Measurements from ENCODE around the gene NEDD4L. TPM values are rescaled to one million over a fixed set of nuclear protein-coding genes. Genes with fewer than 3 reads are reported as not detected.

The NEDD4L gene
- total RNA-seq, 1 donor from 2014 or later: 55.3 TPM

DNA sequence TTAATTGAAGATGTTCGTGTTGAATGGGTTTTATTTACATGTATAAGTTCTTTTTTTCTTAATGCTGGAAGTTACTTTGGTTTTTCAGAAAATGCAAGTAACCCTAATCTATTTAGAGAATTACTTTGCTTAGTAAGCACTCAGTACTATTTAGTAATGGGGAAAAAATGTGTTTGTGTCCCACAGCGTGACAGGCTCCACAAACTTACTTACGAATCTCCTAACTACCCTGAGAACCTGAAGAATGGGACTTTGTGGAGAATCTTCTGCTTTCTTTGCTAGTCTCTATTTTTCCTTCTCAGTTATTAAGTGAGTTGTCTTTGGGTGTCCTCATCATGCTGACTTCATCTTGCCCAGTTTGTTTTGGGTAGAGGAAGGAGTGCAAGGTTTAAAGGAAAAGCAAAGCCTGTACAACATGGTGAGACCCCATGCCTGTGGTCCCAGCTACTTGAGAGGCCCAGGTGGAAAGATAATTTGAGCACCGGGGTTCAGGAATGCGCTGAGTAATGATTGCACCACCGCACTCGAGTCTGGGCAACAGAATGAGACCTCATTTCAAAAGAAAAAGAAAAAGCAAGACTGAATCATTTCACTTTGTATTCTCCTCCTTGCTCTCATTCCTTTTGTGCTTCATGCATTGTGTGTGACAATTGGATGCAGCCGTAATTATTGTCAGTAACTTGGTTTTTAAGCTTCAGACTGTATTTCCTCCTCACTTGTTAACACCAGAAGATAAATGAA is 10.2 kb downstream of the NEDD4L start:
- no peak for DNase-seq

DNA sequence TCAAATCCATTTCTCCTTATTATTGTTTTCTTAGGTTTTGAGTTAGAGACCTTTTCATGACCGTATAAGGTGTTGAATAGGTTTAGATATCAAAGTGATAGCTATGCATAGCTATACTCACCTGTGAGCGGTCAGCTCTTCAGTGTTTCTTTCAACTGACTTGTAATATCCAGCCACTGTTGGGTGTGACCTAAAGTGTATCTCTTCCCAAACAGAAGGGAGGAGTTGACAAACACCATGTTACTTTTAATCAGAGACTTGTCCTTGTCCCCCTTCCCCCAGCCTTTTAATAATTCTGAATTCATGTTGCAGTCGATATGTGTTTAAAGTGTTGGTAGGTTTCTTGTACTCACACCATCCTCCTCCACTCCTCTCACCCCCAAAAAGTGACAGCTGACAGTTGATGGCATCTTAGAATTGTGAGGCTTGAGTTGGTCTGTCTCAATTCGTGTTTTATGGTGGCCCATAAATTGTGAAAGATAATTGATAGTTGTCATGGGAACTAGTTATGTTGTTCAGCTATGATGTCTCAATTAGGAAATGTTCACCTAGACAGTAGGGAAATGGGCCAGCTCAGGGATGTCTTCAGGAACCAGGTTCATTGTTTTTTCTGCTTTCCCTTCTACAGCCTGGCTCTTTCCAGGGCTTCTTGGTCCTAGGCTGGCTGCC is 12.0 kb downstream of the NEDD4L start:
- DNase-seq: no peak

DNA sequence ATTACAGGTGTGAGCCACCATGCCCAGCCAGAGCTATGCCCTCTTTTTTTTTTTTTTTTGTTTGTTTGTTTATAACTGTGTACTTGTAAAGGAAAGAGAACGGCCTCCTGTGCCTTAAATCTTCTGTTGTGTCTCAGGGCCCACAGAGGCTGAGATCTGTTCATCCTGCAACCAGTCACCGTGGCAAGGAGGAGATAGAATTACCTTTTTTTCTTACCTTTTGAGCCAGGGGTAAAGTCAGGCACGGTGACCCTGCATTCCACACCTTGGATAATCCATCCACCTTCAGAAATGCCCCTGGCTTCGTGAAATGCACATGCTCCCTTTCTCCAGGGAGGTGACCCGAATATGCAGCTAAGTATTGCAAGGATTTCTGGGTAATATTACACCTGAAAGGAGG is 12.8 kb downstream of the NEDD4L start:
- no peak for DNase-seq

DNA sequence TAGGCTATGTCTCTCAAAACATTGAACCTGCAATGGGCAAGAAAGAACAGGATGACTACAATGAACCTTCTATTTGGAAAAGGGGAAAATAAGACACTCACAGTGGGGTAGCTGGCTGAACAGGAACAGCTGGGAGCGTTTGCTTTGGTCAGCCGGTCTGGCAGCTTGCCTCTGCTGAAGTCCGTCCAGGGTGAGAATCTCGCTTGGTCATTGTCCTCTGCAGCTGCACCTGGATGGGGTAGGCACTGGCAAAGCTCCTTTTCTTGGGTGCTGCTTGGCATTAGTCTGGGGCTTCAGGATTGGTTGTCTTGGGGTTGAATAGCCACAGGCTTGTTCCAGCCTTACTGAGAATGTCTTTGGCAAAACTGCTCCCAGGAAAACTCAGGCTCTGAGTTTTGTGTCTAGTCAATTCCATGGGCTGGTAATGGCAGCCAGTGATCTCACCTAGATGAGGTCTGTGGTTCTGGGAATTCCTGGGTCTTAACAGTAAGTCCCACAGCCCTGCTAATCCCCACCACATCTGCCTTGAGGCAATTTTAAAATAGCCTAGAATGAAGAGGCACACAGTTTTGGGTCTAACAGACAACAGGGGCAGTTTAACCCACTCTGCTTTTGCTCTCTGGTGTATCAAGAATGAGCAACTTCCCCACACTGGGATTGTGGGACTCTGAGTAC is 13.4 kb downstream of the NEDD4L start:
- DNase-seq: no peak

DNA sequence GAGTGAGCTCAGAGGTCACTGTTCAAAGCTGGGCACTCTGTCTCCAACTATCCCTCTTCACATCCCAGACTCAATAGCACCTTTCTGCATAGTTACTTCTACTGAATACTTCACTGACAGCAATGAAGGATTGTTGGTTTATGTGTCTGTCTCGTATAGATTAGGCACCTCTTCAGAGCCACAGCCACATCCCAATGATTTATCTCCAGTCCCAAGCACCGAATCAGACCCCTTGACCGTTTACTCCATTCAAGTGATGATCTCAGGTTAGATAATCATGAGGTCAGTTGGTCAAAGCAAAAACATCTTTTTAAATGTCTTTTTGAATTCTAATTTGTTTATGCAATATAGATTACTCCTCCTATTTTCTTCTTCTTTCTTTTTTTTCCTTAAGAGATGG is 14.7 kb downstream of the NEDD4L start:
- DNase-seq: no peak

DNA sequence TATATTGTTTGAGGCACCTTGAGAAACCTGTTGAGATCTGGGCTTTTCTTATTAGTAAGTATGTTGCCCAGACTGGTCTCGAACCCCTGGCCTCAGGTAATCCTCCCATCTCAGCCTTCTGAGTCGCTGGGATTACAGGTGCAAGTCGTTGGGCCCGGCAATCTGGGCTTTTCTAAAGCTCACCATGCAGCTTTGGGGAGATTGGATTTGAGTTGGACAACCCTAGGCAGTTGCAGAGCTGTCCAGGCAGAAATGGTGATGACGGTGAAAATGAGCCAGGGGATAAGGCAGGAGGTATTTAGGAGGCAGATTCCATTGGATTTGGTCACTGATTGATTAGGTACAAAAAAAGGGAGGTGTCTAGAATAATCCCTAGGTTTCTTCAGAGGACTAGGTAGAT is 16.2 kb downstream of the NEDD4L start:
- DNase-seq: no peak

DNA sequence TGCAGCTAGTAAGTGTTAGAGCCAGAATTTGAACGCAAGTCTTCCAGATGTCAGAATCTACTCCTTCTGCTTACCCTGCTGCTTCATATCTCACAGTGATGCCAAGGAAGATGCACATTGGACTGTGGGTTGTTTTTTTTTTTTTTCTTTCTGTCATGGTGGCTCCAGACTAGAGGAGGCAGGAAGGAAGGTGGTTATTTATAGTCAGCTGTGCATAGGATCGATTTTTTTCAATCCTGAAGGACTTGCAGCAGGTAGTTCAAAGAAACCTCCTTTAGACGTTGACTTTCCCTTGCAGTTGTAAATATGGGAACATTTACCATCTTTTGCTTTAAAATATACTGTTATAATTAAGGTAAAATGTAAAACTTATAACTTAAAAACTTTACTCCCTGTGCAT is 17.3 kb downstream of the NEDD4L start:
- no peak for DNase-seq

DNA sequence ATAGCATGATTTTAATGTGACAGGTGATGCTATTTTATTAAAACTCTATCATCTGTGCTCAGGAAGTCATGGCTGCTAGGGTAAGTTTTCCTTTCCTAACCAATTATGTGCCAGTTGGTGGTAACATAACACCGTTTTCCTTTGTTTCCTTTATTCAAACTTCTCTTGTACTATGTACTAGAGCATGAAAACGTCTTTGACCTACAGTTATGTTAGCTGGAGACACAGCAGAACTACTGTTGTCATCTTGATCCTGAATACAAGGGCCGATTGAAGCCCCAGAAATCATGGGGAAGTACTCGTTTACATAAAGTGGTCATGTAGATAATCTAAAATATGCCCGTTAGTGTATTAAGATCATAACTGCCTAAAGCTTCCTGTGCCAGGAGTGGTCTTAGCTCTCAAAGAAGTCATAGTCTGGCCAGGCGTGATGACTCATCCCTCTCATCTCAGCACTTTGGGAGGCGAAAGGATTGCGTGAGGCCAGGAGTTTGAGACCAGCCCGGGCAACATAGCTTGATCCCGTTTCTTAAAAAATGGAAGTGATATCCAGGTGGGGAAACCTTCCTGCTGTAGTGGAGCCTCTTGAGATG is 20.5 kb downstream of the NEDD4L start:
- no peak for DNase-seq

DNA sequence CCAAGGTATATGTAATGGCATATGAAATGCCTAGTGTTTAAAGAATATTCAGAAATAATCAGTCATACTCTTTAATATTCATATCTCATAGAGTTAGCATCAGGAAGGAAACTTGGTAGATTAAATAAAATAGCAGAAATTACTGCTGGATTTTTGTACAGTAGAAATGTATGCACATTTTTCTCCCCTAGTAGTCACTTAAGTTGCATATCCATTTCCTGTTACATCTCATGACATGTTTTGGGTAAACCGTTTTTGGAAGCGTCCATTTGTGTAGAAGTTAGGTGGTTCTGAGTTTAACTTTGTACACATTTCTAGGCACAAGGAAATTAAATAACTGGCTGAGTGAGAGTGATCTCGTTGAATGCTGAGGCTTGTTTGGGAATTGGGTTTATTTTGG is 21.9 kb downstream of the NEDD4L start:
- DNase-seq: no peak

DNA sequence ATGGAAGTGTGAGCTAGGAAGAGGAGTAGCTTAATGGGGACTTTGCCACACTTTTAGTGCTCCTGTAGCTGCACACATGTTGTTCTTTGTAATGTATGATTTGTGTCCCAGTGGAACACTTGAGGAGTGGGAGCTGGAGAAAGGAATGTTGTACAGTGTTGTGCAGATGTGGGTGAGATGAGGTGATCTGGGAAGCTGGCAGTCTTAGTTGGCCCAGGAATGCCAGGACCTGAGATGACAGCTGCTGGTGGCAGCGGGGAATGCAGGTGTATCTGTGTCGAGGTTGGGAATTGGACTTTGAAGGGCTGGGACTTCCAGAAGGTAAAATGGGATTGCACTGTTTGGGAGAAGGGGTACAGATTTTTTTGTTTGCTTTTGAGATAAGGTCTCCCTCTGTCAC is 23.6 kb downstream of the NEDD4L start:
- no peak for DNase-seq

DNA sequence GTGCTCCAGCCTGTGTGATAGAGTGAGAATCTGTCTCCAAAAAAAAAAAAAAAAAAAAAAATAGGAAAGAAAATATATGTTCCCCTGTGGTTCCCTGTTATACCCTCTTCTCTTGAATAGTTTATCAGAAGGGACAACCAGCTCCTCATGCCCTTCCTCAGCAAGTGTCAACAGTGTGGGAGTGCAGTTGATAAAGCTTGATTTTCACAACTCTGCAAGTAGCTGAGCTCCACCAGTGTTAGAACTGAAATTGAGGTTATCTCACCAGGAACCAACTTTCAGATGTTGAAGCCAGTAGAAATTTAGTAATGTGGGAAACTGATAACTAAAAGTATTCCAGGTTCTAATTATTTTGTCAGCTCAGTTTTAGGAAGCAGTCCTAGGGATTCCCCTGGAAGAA is 25.1 kb downstream of the NEDD4L start:
- DNase-seq: no peak

DNA sequence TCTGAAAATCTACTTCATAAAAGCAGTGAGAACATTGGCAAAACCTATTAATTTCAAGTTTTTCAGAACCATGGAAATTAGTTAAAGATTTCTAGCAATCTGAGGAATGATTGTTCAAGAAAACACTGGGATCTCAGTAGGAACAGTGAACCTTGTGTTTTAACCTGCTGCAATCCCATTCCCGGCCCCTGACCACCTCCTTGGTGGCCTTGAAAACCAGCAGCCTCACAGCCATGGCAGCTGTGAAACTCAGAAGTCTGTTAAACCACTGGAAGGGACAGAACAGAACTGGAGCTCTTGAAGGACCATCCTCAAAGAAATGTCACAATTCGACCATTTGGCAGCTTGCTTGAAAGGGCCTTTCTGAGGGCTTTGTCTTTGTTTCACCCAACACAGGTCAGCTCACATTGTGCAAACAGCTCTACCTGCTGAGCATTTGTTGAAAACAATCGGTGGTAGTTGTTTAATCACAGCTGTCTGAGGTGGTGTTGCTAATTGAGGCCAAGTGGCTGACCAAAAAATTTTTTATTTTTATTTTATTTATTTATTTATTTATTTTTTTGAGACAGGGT is 25.8 kb downstream of the NEDD4L start:
- no peak for DNase-seq

DNA sequence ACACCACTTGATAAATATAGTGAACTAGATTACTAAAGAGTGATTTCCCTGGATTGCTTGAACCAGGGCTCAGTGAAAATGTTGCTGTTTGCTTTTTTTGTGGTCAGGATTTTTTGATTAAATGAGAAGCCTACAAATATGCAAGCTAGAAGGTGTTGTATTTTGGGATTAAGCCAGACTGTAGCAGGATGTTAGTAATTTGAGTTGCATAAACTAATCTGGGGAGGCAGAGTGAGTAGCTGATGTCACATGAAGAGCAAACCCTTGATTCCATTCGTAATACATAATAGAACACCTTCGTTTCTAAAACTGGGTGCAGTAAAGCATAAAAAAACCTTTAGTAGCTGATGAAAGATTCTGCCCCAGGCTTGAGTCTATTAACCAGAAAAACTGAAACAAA is 32.0 kb downstream of the NEDD4L start:
- no peak for DNase-seq

DNA sequence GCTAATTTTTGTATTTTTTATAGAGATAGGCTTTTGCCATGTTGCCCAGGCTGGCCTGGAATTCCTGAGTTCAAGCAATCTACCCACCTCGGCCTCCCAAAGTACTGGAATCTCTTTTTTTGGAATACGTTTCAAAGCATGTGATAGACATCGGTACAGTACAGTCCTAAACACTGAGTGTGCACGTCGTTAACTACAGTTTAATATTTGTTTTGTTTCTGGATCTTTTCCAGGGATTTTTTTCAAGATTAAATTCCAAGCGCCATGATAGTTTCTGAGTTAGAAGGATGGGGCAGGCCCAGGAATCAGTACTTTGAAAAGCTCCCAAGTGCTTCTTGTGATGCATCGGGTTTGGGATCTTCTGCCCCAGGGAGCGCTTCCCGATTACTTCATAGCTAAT is 33.3 kb downstream of the NEDD4L start:
- no peak for DNase-seq

DNA sequence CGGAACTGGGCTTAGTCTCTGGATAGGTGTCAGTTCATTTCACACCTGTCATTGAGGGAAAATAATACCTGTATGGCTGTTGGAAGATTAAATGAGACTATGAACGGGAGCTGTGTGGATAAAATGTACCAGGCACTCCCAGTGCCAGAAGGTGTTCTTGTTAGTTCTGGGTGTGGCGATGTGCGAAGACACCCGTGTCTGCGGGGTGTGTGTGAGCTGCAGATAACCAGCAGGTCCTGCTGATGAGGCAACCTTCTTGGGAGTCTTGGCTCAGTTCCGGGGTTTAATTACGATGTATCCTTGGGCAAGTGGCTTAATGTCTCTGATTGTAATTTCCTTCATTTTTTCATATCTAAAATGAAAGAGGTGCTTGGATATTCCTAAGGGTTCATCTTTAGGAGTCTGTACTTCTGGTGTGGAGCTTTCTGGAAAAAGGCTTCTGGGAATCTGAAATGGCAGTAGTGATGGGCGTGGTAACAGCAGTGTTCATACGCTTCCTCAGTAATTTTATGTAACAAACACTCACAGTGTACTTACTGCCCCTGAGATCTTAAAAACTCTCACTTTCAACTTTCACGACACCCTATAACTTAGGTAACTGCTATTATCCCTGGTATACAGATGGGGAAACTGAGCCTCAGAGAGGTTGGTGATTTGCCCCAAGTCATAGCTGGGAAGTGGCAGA is 35.0 kb downstream of the NEDD4L start:
- no peak for DNase-seq

DNA sequence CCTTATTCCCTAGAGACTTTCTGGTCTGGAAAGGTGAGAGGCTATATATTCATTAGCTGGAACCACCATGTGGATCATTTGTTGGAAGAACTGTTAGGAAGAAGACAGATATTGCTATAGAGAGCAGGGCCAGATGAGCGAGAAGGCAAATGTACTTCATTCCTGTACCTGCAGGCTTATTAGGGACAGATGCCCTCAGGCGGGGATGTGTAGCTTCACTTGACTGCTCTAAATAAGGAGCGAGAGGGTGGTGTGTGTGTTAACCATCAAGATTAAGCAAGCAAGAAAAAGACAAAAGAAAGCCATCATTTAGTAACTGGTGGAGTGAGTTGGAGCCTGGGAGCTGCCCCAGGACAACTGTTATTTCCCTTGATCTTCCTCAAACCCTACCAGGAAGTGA is 36.4 kb downstream of the NEDD4L start:
- DNase-seq: no peak

DNA sequence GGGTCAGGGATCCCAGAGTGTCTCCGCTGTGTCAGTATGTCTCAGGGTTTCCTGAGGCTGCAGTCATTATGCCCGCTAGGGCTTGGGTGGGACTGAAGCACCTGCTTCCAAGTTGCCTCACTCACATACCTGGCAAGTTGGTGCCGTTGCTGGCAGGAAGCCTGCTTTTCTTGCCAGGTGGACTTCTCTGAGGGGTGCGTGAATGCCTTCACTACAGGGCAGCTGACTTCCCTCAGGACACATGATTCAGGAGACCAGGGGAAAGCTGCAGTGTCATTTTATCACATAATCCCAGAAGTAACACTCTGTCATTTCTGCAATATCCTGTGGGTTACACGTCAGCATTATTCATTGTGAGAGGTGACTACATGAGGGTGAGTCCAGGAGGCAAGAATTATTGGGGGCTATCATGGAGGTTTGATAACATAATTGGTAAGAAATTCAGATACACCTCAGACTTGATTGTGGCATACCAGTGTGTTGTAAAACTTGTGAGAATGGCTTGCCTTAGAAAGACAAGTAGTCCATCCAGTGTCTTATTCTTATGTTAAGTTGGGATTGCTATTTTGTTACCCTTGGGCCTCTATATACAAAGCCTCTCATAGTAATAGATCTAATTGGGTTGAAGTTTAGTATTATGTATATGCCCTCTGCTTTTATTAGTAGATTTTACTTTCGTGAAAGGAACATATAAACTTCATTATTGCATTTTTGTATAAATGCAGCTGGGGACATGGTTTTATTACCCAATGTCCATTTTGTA is 44.1 kb downstream of the NEDD4L start:
- DNase-seq: no peak

DNA sequence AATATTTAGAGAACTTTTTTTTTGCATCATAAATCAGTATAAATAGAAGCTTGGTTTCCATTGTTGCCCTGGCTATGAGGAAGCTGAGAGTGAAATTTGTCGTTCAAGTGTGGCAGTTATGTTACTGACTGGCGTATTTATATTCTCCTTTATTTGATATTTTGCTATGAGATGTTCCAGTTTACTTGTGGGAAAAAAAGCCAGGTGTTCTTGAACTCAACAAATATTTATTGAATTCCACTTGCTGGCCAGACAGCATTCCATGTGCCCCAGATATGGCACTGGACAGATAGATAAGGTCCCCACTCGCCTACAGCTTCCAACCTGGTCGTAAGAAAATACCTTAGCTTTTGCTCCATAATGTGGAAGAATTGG is 44.7 kb downstream of the NEDD4L start:
- no peak for DNase-seq

DNA sequence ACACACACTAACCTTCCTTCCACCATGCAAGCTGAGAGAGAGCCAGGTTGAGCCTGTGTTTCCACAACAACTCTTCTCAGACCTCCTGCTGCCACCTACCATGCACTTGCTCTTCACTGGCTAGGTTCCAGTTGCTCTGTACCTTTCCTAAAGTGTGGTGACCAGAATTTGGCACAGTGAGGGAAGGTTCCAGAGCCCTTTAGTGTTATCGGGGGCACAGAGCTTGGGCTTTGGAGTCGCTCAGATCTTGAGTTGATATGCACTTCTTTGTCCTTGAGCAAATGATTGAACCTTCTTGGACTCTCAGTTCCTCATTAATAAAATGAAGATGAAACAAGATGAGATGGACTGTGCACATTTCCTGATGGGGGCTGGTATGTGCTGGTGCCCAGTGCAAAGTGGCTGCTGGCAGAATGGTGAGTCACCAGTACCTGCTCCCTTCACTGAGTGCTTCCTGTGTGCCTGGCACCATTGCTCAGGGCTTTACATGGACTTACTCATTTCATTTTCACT is 47.1 kb downstream of the NEDD4L start:
- DNase-seq: no peak

DNA sequence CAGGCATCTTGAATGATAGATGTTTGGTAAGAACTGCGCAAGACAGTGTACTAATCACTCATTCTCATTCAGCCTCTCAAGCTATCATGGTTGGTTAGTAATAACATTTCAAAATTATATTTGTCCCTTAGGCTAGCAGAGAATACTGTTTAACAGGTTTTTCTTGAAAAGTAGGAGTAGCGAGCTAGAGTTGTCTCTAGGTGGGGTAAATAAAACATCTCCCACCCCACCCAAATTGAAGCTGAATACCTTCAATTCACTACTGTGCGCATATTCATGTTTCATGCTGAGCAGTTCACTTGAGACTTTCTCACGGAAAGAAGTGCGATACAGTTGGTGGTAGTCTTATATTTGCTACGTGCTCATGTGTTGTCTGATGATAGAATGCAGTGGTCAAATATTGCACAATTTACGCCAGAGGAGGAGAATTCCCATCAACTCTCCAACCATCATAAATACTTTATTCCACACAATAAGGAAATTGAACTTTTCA is 49.3 kb downstream of the NEDD4L start:
- DNase-seq: no peak

DNA sequence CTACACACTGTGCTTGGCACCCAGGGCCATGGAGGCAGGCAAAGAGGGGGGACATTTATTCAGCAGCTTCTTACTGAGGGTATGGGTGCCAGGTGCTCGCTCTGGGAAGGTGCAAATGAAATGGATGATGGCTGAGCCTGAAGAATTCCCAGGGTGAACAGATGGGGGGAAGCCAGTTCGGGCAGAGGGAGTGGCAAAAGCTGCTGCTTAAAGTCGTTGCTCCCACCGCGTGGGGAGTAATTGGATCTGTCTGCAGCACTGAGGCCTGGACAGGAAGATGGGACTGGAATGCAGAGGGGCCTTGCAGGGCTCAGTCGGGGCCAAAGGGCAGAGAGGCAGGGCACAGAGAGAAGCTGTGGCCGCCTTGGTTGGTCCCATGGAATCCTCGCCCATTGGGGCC is 51.2 kb downstream of the NEDD4L start:
- DNase-seq: no peak
